Caco-2 (cell line): ENCODE results near the gene PITPNM3. TPM values are rescaled to one million over a fixed set of nuclear protein-coding genes. Genes with fewer than 3 reads are reported as not detected.

Source experiments
- BruUV-seq: library from RNA; stranded (reverse); fragments of 400-500 nt; replicated peaks from 2 replicates; lab custom pipeline; 2021; lab: Mats Ljungman, UMichigan
- CTCF ChIA-PET: fragments of 300-600 bp; sonication (Branson Sonifier 250); formaldehyde crosslinking; loops from one replicate; lab custom pipeline; 2022; ENCODE audit warnings: antibody characterized with exemption; lab: Charles Lee
- POLR2A ChIA-PET: fragments of 300-600 bp; sonication (Branson Sonifier 250); formaldehyde crosslinking; loops from one replicate; lab custom pipeline; 2022; ENCODE audit warnings: antibody characterized with exemption; lab: Charles Lee
- DNase-seq, 2 experiments: peaks; one replicate each; pipeline versions ENCODE4 v3.0.0 to v3.0.0-alpha.2; 2020 to 2022
- H3K27me3 ChIP-seq: replicated peaks from 2 replicates; pipeline ENCODE4 v1.6.0; 2011; ENCODE audit warnings: low read length; ENCODE audit not compliant: control insufficient read depth, insufficient read depth
- H3K36me3 ChIP-seq: 2 replicates; pipeline ENCODE4 v1.5.1; 2011; ENCODE audit warnings: low read length; ENCODE audit not compliant: control insufficient read depth, insufficient read depth
- H3K4me1 ChIP-seq: fragments of 250-450 bp; sonication (Bioruptor Pico); 2 replicates; pipeline ENCODE4 v1.5.1; 2020; ENCODE audit warnings: mild to moderate bottlenecking
- H3K4me3 ChIP-seq: 2 replicates; pipeline ENCODE4 v1.5.1; 2011; ENCODE audit warnings: low read depth, mild to moderate bottlenecking, control low read depth, low read length
- H3K9me3 ChIP-seq: fragments of 250-450 bp; sonication (Bioruptor Pico); 2 replicates; pipeline ENCODE4 v1.5.1; 2020; ENCODE audit warnings: mild to moderate bottlenecking, moderate library complexity
- H3K27ac Mint-ChIP-seq: one replicate; pipeline ENCODE4 v1.8.0; 2022; ENCODE audit warnings: mixed read lengths; ENCODE audit not compliant: unreplicated experiment
- H3K27me3 Mint-ChIP-seq: one replicate; pipeline ENCODE4 v1.8.0; 2022; ENCODE audit warnings: mixed read lengths; ENCODE audit not compliant: insufficient read depth, unreplicated experiment
- H3K36me3 Mint-ChIP-seq: one replicate; pipeline ENCODE4 v1.8.0; 2022; ENCODE audit warnings: mild to moderate bottlenecking, mixed read lengths; ENCODE audit not compliant: insufficient read depth, unreplicated experiment
- H3K4me1 Mint-ChIP-seq: one replicate; pipeline ENCODE4 v1.8.0; 2022; ENCODE audit warnings: low read depth, mixed read lengths; ENCODE audit not compliant: unreplicated experiment
- H3K4me3 Mint-ChIP-seq: one replicate; pipeline ENCODE4 v1.8.0; 2022; ENCODE audit warnings: mild to moderate bottlenecking, moderate library complexity, mixed read lengths; ENCODE audit not compliant: unreplicated experiment
- H3K9me3 Mint-ChIP-seq: one replicate; pipeline ENCODE4 v1.8.0; 2022; ENCODE audit warnings: mixed read lengths; ENCODE audit not compliant: unreplicated experiment
- intact Hi-C: fragments of 100-400 bp; cut with micrococcal nuclease; formaldehyde crosslinking; loops from one replicate; pipeline ENCODE4 v1.10.0; 2022; ENCODE audit not compliant: unreplicated experiment
- total RNA-seq: library from RNA; stranded (reverse); gene quantifications from 2 replicates; pipeline ENCODE4 v1.2.3, GENCODE V29; 2022
- TF ChIP-seq, protein P1 (sequence below), 2 experiments: fragments of 200-600 bp in 1 of 2; IDR thresholded peaks; 1 replicate in 1 of 2; 2 replicates in 1 of 2; pipeline versions ENCODE4 v1.5.1 to v1.8.0; 2011 to 2022; ENCODE audit warnings: antibody characterized with exemption in 1 of 2, control low read depth in 1 of 2, inconsistent platforms in 1 of 2, low read depth in 1 of 2, low read length in 1 of 2, mild to moderate bottlenecking in 1 of 2, moderate library complexity in 1 of 2; ENCODE audit not compliant: insufficient read depth in 1 of 2, severe bottlenecking in 1 of 2, unreplicated experiment in 1 of 2

PITPNM3 gene
- total RNA-seq, 1 experiment from 2014 or later = 0.50 TPM

DNA sequence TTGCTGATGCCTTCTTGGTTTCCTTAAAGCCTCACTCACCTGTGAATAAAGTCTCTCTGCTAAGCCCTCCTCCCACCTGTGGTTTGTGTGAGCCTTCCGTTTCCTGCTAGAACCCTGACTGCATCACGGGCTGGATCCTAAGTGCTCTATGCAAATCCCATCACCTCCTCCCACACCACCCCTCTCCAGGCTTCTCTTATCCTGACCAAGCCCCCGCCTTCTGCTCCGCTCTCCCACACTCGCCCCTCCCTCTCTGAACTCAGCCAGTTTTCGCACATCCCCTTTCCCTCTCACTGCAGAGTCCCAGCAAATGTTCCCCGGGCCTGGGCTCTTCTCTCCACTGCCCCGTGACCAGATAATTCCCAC, 60.3 kb downstream of the PITPNM3 start:
- no peaks in the 10 kb centered on the region for H3K9me3 ChIP-seq
- no peak overlapping the region for H3K4me3 ChIP-seq
- TF ChIP-seq, protein P1, sequence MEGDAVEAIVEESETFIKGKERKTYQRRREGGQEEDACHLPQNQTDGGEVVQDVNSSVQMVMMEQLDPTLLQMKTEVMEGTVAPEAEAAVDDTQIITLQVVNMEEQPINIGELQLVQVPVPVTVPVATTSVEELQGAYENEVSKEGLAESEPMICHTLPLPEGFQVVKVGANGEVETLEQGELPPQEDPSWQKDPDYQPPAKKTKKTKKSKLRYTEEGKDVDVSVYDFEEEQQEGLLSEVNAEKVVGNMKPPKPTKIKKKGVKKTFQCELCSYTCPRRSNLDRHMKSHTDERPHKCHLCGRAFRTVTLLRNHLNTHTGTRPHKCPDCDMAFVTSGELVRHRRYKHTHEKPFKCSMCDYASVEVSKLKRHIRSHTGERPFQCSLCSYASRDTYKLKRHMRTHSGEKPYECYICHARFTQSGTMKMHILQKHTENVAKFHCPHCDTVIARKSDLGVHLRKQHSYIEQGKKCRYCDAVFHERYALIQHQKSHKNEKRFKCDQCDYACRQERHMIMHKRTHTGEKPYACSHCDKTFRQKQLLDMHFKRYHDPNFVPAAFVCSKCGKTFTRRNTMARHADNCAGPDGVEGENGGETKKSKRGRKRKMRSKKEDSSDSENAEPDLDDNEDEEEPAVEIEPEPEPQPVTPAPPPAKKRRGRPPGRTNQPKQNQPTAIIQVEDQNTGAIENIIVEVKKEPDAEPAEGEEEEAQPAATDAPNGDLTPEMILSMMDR (IDR thresholded peaks at IDR 0.05; ENCODE audit: insufficient read depth in 1 of 2, low read depth in 1 of 2, low read length in 1 of 2, severe bottlenecking in 1 of 2, unreplicated experiment in 1 of 2) = no peak
- Mint-ChIP-seq H3K36me3 (no peaks in the 10 kb centered on the region), H3K27me3 (peaks cover 7% of the 10 kb centered on the region), H3K9me3 (no peaks in the 10 kb centered on the region), H3K4me1 (no peaks in the 10 kb centered on the region), H3K4me3 (no peak overlapping the region), H3K27ac (no peak overlapping the region)
- H3K27me3 ChIP-seq = no peaks in the 10 kb centered on the region
- POLR2A ChIA-PET = no interaction called here
- DNase-seq = no peak
- intact Hi-C loops = no loop called here
- no TSS peak for BruUV-seq
- CTCF ChIA-PET = interaction anchor here (0.6 kb wide), 1 partner anchor 60 kb away, joined by 5 read pairs; no protein-coding TSS in a partner anchor
- H3K36me3 ChIP-seq = no peaks in the 10 kb centered on the region
- no peaks in the 10 kb centered on the region for H3K4me1 ChIP-seq

DNA sequence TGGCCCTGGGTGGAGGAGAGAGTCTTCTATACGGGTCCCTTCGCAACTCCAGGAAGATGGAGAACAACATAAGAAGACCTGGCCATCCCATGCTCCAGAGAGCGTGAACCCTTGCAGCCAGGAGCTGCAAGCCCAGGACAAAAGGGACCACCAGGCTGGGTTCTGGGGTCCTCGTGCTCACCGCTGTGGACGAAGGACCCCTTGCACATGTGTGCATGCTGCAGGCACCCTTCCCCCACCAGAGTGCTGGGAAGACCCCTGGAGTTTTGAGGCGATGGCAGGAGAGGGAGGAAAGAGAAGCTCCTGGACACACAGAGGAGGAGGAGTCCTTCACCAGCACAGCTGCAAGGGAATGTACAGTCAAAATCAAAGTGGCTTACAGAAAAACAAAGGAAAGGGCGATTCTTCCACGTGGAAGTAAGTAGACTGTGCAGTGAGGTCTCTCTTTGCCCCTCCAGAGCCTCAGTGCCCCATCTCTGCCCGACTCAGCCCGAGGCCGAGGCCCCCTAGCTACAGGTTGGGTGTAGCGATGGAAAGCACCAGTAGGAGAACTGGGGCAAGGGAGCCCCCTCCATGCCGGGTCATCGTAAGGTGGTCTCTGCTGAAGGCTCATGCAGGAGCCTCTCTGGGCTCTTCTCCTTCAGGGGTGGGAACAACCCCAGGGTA, 60.8 kb downstream of the PITPNM3 start:
- no peaks in the 10 kb centered on the region for H3K9me3 Mint-ChIP-seq
- Histone ChIP-seq H3K27me3 (no peaks in the 10 kb centered on the region), H3K36me3 (no peaks in the 10 kb centered on the region), H3K9me3 (no peaks in the 10 kb centered on the region), H3K4me3 (no peak overlapping the region), H3K4me1 (no peaks in the 10 kb centered on the region)
- POLR2A ChIA-PET = no interaction called here
- no peaks in the 10 kb centered on the region for H3K4me1 Mint-ChIP-seq
- CTCF ChIA-PET = interaction anchor here (0.6 kb wide), 1 partner anchor 60 kb away, joined by 5 read pairs; no protein-coding TSS in a partner anchor
- no peak overlapping the region for H3K27ac Mint-ChIP-seq
- H3K36me3 Mint-ChIP-seq = no peaks in the 10 kb centered on the region
- H3K27me3 Mint-ChIP-seq = peaks cover 7% of the 10 kb centered on the region
- BruUV-seq = no TSS peak
- no peak for DNase-seq
- TF ChIP-seq, protein P1 (IDR thresholded peaks at IDR 0.05; ENCODE audit: insufficient read depth in 1 of 2, low read depth in 1 of 2, low read length in 1 of 2, severe bottlenecking in 1 of 2, unreplicated experiment in 1 of 2) = no peak
- no peak overlapping the region for H3K4me3 Mint-ChIP-seq
- intact Hi-C loops = no loop called here

DNA sequence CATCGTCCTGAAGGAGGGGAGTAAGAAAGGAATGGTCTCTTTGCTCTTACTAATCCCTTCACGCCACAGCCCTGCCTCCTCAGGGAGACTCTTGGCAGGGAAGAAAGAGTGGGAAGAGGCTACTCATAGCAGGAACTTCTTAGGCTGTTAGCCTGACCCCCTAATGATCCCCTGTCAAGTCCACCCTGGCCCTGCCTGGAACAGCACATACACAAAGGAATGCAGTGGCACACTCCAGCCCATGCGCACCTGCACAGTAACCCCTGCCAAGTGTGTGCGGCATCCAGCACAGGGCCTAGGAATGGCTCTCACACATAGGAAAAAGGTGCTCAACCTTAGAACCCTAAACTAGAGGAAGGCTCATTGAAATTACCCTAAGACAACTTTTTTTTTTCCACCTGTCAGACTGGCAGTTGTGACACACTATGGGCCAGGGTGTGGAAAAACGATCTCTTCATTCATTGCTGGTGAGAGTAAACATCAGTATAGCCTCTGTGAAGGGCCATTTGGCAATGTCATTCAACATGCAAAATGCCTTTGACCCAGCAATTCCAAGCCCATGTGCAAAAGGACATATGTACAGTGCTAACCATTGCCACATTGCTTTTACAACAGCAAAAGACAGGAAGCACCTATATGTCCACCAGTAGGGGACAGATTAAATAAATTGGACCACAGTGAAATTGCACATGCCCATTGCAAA, 62.0 kb downstream of the PITPNM3 start:
- H3K36me3 Mint-ChIP-seq = no peaks in the 10 kb centered on the region
- ChIA-PET CTCF (no interaction called here), POLR2A (no interaction called here)
- BruUV-seq = no TSS peak
- peaks cover 7% of the 10 kb centered on the region for H3K27me3 Mint-ChIP-seq
- Histone ChIP-seq H3K36me3 (no peaks in the 10 kb centered on the region), H3K4me1 (no peaks in the 10 kb centered on the region), H3K4me3 (no peak overlapping the region), H3K9me3 (no peaks in the 10 kb centered on the region), H3K27me3 (no peaks in the 10 kb centered on the region)
- H3K27ac Mint-ChIP-seq = no peak overlapping the region
- intact Hi-C loops = no loop called here
- H3K4me1 Mint-ChIP-seq = no peaks in the 10 kb centered on the region
- TF ChIP-seq, protein P1 (IDR thresholded peaks at IDR 0.05; ENCODE audit: insufficient read depth in 1 of 2, low read depth in 1 of 2, low read length in 1 of 2, severe bottlenecking in 1 of 2, unreplicated experiment in 1 of 2) = no peak
- no peak overlapping the region for H3K4me3 Mint-ChIP-seq
- DNase-seq = no peak
- no peaks in the 10 kb centered on the region for H3K9me3 Mint-ChIP-seq
